ENCODE results near the gene ECT2L.

ECT2L gene

DNA sequence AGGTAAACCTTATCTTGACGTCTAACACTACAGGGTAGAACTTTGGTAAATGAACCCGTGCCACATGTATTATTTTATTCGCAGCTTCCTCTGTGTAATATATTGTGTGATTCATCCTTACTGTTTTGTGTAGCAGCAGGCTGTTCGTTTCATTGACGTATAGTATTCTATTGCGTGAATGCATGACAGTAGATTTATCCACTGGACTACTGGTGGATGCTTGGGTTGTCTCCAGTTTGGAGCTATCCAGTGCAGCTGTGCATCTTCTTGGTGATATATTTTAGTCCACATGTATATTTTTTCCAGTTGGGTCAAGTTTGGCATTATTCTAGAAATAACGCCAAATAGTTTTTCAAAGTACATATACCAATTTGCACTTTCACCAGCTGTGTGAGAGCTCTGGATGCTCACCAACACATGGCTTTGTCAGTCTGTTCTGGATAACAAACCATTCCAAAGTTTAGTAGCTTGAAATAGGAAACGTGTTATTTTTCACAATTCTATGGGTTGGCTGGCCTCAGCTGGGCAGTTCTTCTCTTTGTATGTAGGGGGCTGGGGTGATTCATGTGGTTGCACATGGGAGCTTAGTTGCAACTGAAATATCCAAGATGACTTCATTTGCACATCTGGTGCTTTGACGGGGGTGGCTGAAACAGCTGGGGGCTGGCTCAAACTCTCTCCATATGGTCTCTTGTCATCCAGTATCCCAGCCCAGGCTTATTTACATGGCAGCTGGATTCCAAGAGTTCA, 9.3 kb downstream of the ECT2L start:
- H3K27ac ChIP-seq (ENCODE audit: low read length), result no peak overlapping the region
- DNase-seq (ENCODE audit: low read depth, low spot score), result no peak

DNA sequence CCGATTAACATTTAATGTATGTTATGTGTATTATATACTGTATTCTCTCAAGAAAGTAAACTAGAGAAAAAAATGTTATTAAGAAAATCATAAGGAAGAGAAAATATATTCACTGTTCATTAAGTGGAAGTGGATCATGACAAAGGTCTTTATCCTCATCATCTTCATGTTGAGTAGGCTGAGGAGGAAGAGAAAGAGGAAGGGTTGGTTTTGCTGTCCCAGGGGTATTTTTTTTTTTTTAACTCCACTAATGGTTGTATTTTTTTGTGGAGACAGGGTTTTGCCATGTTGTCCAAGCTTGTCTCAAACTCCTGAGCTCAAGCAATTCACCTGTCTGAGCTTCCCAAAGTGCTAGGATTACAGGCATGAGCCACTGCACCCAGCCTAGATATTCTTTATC, 11.0 kb downstream of the ECT2L start:
- no CpG with 5 or more reads among the region's 1 CpG for whole genome bisulfite sequencing (ENCODE audit: insufficient coverage, insufficient read length)
- Histone ChIP-seq H3K27ac (ENCODE audit: low read length) (no peak overlapping the region), H3K9me3 (ENCODE audit: control insufficient read depth, insufficient read depth, low read length) (no peaks in the 10 kb centered on the region), H3K4me3 (ENCODE audit: low read length) (no peak overlapping the region), H3K4me1 (ENCODE audit: control insufficient read depth, insufficient read depth, low read length) (no peaks in the 10 kb centered on the region), H3K36me3 (ENCODE audit: control insufficient read depth, insufficient read depth, low read length) (no peaks in the 10 kb centered on the region), H3K27me3 (ENCODE audit: control insufficient read depth, insufficient read depth, low read length) (no peaks in the 10 kb centered on the region)
- DNase-seq (ENCODE audit: low read depth, low spot score), result no peak

More for the DNA sequence above, 9.3 kb downstream of the ECT2L start:
- no peak overlapping the region for H3K4me3 ChIP-seq (ENCODE audit: low read length)
- WGBS (ENCODE audit: insufficient coverage, insufficient read length), result no CpG with 5 or more reads among the region's 9 CpGs
- H3K4me1 ChIP-seq (ENCODE audit: control insufficient read depth, insufficient read depth, low read length), result no peaks in the 10 kb centered on the region
- H3K9me3 ChIP-seq (ENCODE audit: control insufficient read depth, insufficient read depth, low read length), result no peaks in the 10 kb centered on the region
- no peaks in the 10 kb centered on the region for H3K36me3 ChIP-seq (ENCODE audit: control insufficient read depth, insufficient read depth, low read length)
- no peaks in the 10 kb centered on the region for H3K27me3 ChIP-seq (ENCODE audit: control insufficient read depth, insufficient read depth, low read length)

DNA sequence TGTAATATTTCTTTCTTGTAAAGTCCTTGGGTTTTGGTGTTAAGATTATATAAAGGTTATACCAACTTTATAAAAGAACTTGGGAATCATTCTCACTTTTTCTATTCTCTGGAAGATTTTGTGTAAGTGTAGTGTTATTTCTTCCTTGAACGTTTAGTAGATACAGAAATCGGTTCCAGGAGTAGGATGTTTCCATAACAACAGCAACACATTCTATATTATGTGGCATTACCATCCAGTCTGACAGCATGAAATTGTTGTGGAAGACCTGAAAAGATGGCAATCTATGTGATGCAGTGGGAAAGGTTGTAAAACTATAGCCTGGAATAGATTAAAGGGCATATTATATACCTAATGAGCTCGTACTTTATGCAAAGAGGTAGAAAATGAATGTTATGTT, 13.8 kb downstream of the ECT2L start:
- H3K27me3 ChIP-seq (ENCODE audit: control insufficient read depth, insufficient read depth, low read length), result no peaks in the 10 kb centered on the region
- H3K9me3 ChIP-seq (ENCODE audit: control insufficient read depth, insufficient read depth, low read length), result no peaks in the 10 kb centered on the region
- WGBS (ENCODE audit: insufficient coverage, insufficient read length), result no CpG with 5 or more reads among the region's 3 CpGs
- H3K27ac ChIP-seq (ENCODE audit: low read length), result no peak overlapping the region
- no peaks in the 10 kb centered on the region for H3K4me1 ChIP-seq (ENCODE audit: control insufficient read depth, insufficient read depth, low read length)
- DNase-seq (ENCODE audit: low read depth, low spot score), result no peak
- no peaks in the 10 kb centered on the region for H3K36me3 ChIP-seq (ENCODE audit: control insufficient read depth, insufficient read depth, low read length)
- H3K4me3 ChIP-seq (ENCODE audit: low read length), result no peak overlapping the region

DNA sequence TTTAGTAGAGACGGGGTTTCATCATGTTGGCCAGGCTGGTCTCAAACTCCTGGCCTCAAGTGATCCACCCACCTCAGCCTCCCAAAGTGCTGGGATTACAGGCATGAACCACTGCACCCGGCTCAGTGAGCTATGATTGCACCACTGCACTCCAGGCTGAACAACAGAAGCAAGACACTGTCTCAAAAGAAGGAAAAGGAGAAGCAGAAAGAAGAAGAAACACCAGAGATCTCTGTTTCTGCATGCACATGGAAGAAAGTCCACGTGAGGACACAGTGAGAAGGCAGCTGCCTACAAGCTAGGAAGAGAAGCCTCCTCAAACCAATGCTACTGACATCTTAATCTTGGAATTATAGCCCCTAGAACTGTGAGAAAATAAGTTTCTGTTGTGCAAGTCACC, 16.0 kb downstream of the ECT2L start:
- Histone ChIP-seq H3K4me3 (ENCODE audit: low read length) (no peak overlapping the region), H3K27ac (ENCODE audit: low read length) (no peak overlapping the region), H3K27me3 (ENCODE audit: control insufficient read depth, insufficient read depth, low read length) (no peaks in the 10 kb centered on the region), H3K4me1 (ENCODE audit: control insufficient read depth, insufficient read depth, low read length) (no peaks in the 10 kb centered on the region), H3K9me3 (ENCODE audit: control insufficient read depth, insufficient read depth, low read length) (no peaks in the 10 kb centered on the region), H3K36me3 (ENCODE audit: control insufficient read depth, insufficient read depth, low read length) (no peaks in the 10 kb centered on the region)
- no peak for DNase-seq (ENCODE audit: low read depth, low spot score)
- no CpG with 5 or more reads among the region's 3 CpGs for WGBS (ENCODE audit: insufficient coverage, insufficient read length)

DNA sequence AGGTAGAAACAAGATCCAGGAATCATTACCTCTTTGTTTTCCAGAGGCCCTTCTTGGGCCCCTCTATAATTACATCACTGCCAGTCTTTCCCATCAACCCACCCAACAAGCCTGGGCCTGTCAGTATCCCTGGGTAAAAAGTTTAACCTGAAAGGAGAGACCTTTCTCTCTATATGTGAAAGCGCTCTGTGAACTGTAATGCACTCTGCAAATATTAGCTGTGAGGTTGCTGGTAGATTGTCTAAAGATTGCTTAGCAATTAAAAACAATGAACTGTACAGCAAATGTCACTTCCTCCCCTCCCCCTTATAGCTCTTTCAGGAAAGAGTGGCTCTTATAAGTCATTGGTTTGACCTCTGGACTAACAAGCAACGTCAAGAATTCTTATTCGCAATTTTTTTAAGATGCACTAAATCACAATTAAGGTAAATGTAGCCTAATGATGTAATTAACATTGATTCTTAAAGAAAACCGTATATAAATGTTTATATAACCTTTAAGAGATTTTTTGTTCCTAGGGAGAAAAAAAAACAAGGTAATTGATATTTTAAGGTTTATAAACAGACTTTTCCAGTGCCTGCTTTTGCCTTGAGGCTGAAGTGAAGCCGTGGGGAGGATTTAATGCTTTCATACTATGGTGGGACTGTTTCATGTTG, 18.4 kb downstream of the ECT2L start:
- Histone ChIP-seq H3K27ac (ENCODE audit: low read length) (no peak overlapping the region), H3K36me3 (ENCODE audit: control insufficient read depth, insufficient read depth, low read length) (no peaks in the 10 kb centered on the region), H3K4me1 (ENCODE audit: control insufficient read depth, insufficient read depth, low read length) (peaks cover 3% of the 10 kb centered on the region; the same call in 1 of the 2 replicates), H3K9me3 (ENCODE audit: control insufficient read depth, insufficient read depth, low read length) (no peaks in the 10 kb centered on the region), H3K4me3 (ENCODE audit: low read length) (no peak overlapping the region), H3K27me3 (ENCODE audit: control insufficient read depth, insufficient read depth, low read length) (no peaks in the 10 kb centered on the region)
- WGBS (ENCODE audit: insufficient coverage, insufficient read length), result no CpG with 5 or more reads among the region's 5 CpGs
- DNase-seq (ENCODE audit: low read depth, low spot score), result no peak

DNA sequence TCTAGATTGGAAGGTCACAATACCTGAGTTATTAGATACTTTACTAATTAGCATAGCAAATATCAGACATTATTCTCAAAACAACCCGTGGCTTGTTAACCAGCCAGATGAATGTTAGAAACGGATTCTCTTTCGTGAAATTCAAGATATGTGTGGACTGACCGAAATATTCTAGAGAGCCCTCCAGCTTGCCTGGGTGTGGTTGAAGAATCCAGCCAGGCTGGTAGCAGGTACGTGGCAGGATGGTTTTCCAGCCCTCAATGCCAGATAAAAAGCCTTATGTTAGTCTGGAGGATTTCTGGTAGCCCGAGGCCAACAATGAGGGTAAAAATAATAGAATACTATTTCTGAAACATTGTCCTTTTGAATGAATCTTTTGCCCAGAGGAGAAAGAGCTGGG, 19.3 kb downstream of the ECT2L start:
- H3K4me3 ChIP-seq (ENCODE audit: low read length), result no peak overlapping the region
- no peak overlapping the region for H3K27ac ChIP-seq (ENCODE audit: low read length)
- H3K27me3 ChIP-seq (ENCODE audit: control insufficient read depth, insufficient read depth, low read length), result no peaks in the 10 kb centered on the region
- H3K4me1 ChIP-seq (ENCODE audit: control insufficient read depth, insufficient read depth, low read length), result peaks cover 3% of the 10 kb centered on the region; the same call in 1 of the 2 replicates
- H3K36me3 ChIP-seq (ENCODE audit: control insufficient read depth, insufficient read depth, low read length), result no peaks in the 10 kb centered on the region
- H3K9me3 ChIP-seq (ENCODE audit: control insufficient read depth, insufficient read depth, low read length), result no peaks in the 10 kb centered on the region
- no CpG with 5 or more reads among the region's 6 CpGs for WGBS (ENCODE audit: insufficient coverage, insufficient read length)
- DNase-seq (ENCODE audit: low read depth, low spot score), result no peak

DNA sequence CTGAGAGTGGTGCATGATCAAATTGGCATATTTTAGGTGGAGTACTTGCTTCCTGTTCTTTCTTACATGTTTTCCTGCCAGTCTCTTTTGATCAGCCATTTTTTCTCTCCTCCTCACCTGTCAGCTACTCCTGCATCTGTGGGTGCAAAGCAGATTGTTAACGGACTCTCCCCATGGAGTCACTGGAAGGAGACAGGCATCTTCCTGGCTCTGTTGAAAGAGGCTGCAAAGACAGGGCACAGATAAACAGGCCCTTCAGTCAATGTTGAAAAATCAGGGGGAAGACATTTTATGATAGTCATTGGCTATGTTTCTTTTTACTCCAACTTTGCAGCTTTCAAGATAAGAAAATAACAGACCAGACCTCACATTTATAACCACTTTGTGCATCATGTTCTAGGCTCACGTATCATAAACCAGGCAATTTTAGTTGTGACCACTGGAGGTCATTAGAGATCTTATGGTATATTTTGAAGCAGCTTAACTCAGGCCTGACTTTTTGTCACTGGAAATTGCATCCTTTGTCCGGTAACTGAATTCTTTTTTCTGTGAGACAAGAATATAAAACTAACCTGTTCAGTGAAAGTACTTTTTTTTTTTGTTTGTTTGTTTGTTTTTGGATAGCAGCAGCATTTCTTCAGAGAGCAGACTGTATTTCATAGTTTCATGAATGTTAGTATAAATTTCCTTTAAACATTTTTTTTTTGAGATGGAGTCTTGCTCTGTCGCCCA, 20.1 kb downstream of the ECT2L start:
- peaks cover 3% of the 10 kb centered on the region; the same call in 1 of the 2 replicates for H3K4me1 ChIP-seq (ENCODE audit: control insufficient read depth, insufficient read depth, low read length)
- H3K36me3 ChIP-seq (ENCODE audit: control insufficient read depth, insufficient read depth, low read length), result no peaks in the 10 kb centered on the region
- H3K27ac ChIP-seq (ENCODE audit: low read length), result no peak overlapping the region
- no peak overlapping the region for H3K4me3 ChIP-seq (ENCODE audit: low read length)
- H3K9me3 ChIP-seq (ENCODE audit: control insufficient read depth, insufficient read depth, low read length), result no peaks in the 10 kb centered on the region
- no peaks in the 10 kb centered on the region for H3K27me3 ChIP-seq (ENCODE audit: control insufficient read depth, insufficient read depth, low read length)
- DNase-seq (ENCODE audit: low read depth, low spot score), result no peak
- WGBS (ENCODE audit: insufficient coverage, insufficient read length), result no CpG with 5 or more reads among the region's 4 CpGs

DNA sequence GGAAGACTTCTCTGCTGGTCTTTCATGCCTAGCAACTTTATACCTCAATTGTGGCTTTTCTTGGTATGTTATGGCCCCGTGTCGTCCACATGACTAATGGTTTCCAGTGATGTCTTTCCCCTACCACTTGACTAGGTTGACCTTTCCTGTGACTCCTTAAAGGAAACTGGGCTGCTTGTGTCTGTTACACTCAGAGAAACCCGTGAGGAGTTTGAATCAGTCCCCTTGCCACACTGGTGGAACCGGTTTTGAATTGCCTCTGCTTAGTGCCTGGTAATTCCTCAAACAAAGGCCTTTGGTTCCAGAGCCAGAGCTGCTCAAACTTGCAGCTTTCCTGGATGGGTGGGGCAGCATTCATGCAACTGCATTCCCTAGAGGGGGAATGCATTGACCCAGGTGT, 21.9 kb downstream of the ECT2L start:
- no peak for DNase-seq (ENCODE audit: low read depth, low spot score)
- H3K36me3 ChIP-seq (ENCODE audit: control insufficient read depth, insufficient read depth, low read length), result no peaks in the 10 kb centered on the region
- WGBS (ENCODE audit: insufficient coverage, insufficient read length), result no CpG with 5 or more reads among the region's 4 CpGs
- H3K4me1 ChIP-seq (ENCODE audit: control insufficient read depth, insufficient read depth, low read length), result peaks cover 3% of the 10 kb centered on the region; the same call in 1 of the 2 replicates
- H3K27ac ChIP-seq (ENCODE audit: low read length), result no peak overlapping the region
- no peak overlapping the region for H3K4me3 ChIP-seq (ENCODE audit: low read length)
- no peaks in the 10 kb centered on the region for H3K9me3 ChIP-seq (ENCODE audit: control insufficient read depth, insufficient read depth, low read length)
- no peaks in the 10 kb centered on the region for H3K27me3 ChIP-seq (ENCODE audit: control insufficient read depth, insufficient read depth, low read length)

DNA sequence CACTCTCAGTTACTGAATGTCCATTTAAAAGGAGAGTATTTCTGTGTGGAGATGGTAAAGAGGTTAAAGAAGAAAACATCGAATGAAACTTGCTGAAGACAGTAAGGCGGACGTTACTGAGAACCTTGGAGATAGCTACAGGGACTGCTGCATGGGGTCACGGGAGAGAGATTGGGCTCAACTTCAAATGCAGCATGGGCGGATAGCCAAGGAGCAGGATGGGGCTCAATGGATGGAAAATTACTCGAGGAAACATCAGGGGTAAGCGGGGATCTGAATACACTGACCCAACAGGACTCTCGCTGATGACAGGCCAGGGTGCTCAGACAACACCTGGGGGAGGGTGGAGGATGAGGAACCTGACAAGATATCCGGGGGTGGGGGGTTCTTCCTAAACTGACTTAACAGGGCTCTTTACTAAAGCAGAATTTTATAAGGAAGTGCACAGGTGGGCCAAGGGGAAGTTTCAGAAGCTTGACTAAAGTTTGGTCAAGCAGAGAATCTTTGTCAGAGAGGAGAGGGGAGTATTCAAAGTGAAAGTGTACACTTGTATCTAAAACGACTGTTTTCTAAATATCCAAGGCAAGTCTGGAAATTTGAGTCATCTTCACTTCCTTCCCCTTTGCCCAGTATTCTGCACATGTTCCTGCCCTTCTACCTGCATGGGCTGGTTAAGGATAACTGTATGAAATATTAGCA, 22.8 kb downstream of the ECT2L start:
- H3K27ac ChIP-seq (ENCODE audit: low read length), result no peak overlapping the region
- no CpG with 5 or more reads among the region's 10 CpGs for WGBS (ENCODE audit: insufficient coverage, insufficient read length)
- DNase-seq (ENCODE audit: low read depth, low spot score), result no peak

DNA sequence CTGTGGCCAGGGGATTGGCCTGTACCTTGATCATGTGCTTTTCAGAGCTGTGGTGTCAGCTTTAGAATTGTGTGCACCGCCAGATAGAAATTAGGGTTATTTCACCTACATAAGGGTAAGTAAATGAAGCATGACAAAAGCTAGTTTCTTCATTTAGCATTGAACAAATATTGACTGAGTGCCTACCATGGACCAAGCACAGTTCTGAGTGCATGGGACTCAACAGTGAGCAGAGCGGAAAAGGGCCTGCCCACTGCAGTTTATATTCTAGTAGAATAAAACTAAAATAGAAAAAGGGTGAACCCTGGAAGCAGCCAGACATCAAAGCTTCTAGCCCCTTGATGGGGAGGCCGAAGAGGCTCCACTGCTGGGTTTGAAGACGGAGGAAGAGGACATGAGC, 25.6 kb downstream of the ECT2L start:
- Histone ChIP-seq H3K27ac (ENCODE audit: low read length) (no peak overlapping the region), H3K4me3 (ENCODE audit: low read length) (no peak overlapping the region), H3K36me3 (ENCODE audit: control insufficient read depth, insufficient read depth, low read length) (no peaks in the 10 kb centered on the region), H3K9me3 (ENCODE audit: control insufficient read depth, insufficient read depth, low read length) (no peaks in the 10 kb centered on the region), H3K4me1 (ENCODE audit: control insufficient read depth, insufficient read depth, low read length) (peaks cover 4% of the 10 kb centered on the region; the same call in 1 of the 2 replicates), H3K27me3 (ENCODE audit: control insufficient read depth, insufficient read depth, low read length) (no peaks in the 10 kb centered on the region)
- DNase-seq (ENCODE audit: low read depth, low spot score), result no peak
- WGBS (ENCODE audit: insufficient coverage, insufficient read length), result no CpG with 5 or more reads among the region's 4 CpGs

More for the DNA sequence above, 22.8 kb downstream of the ECT2L start:
- Histone ChIP-seq H3K27me3 (ENCODE audit: control insufficient read depth, insufficient read depth, low read length) (no peaks in the 10 kb centered on the region), H3K4me1 (ENCODE audit: control insufficient read depth, insufficient read depth, low read length) (peaks cover 3% of the 10 kb centered on the region; the same call in 1 of the 2 replicates), H3K4me3 (ENCODE audit: low read length) (no peak overlapping the region), H3K9me3 (ENCODE audit: control insufficient read depth, insufficient read depth, low read length) (no peaks in the 10 kb centered on the region), H3K36me3 (ENCODE audit: control insufficient read depth, insufficient read depth, low read length) (no peaks in the 10 kb centered on the region)

Data from iPS DF 6.9 (cell line).